GM21529 (cell line): ENCODE results near the gene STARD5.

Source experiments
- ATAC-seq: cut with Tn5 transposase; IDR thresholded peaks from one replicate; pipeline ENCODE4 v1.9.1; 2021; ENCODE audit not compliant: unreplicated experiment

The STARD5 gene

GRCh38 chr15:81312790-81313543 lies 11.0 kb downstream of the STARD5 start:
- ATAC-seq = no peak

DNA sequence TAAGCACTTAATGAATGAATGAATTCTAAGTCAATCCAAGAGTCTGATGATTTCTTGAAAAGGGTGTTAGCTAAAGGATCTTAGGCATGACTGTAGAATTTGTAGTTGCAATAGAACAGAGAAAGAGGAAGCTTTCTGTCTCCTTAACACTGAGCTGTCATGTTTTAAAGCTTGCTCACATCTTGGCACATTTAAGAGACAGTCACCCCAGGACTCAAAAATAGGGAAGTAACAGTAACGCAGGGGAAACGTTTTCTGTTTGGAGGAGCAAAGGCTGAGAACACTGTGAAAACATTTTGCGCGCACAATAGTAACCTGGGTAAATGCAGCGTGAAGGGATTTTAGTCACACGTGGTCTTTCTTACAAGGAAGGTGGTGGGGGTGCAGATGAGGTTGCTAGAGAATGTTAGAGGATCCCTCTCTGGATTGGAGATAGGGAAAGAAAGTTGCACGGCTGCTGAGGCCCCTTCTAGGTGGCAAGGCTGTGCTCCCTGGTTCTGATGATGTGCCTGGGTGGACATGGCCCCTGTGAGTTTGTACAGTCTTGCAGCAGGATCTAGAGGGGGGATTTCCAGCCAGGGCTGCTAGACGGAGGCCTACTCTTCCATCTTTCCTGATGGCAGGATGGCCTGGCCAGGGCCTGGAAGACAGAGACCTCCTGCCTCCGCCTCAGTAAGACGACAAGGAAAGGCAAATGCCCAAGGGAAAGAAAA lies 12.0 kb downstream of the STARD5 start:
- peak; percentile 56 for ATAC-seq

GRCh38 chr15:81310480-81310879 lies 13.5 kb downstream of the STARD5 start:
- ATAC-seq = no peak

- no peak for ATAC-seq
These were observed 14.1 kb downstream of the STARD5 start for GRCh38 chr15:81309647-81310450.

DNA sequence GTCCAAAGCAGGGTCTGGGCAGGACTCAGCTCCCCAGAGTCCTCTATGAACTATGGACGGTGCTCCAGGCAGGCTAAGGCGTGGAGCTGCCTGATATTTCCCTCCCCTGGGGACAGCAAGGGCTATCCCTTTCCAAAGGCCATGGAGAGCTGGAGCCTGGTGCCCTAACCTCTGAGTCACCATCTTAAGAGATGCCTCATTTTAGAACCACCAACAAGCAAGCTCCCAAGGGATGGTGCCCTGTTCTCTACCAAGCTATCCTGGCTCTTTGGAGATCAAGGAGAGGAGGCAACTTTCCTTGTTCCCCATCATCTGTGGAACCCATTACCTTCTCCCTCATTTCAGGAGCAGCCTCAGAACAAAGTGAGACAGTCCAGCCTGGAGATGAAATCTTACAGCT lies 15.7 kb downstream of the STARD5 start:
- ATAC-seq = no peak

DNA sequence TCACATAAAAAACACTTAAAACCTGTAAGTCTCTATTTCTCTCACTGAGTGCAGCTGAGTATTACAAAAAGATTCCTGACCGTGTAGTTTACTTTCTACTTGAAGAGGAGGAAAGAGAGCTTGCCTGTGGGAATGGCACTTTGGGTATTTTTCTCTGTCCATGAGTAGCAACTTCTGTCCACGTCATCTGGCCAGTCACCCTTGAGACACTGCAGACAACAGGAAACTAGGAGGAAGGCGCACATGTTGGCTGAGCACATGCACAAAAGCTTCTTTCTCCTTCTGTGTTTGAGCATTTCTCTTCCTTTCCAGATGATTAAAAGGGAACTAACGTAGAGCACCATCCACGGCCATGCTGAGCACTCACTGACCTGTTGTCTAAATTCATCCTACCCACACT lies 19.7 kb downstream of the STARD5 start:
- no peak for ATAC-seq

GRCh38 chr15:81303244-81304225 lies 20.4 kb downstream of the STARD5 start:
- no peak for ATAC-seq

- ATAC-seq = no peak
These were observed 21.2 kb downstream of the STARD5 start for GRCh38 chr15:81302701-81303109.

GRCh38 chr15:81301815-81302399 lies 22.0 kb downstream of the STARD5 start:
- peak; percentile 80 for ATAC-seq

GRCh38 chr15:81301385-81301784 lies 22.6 kb downstream of the STARD5 start:
- ATAC-seq = peak; percentile 9

DNA sequence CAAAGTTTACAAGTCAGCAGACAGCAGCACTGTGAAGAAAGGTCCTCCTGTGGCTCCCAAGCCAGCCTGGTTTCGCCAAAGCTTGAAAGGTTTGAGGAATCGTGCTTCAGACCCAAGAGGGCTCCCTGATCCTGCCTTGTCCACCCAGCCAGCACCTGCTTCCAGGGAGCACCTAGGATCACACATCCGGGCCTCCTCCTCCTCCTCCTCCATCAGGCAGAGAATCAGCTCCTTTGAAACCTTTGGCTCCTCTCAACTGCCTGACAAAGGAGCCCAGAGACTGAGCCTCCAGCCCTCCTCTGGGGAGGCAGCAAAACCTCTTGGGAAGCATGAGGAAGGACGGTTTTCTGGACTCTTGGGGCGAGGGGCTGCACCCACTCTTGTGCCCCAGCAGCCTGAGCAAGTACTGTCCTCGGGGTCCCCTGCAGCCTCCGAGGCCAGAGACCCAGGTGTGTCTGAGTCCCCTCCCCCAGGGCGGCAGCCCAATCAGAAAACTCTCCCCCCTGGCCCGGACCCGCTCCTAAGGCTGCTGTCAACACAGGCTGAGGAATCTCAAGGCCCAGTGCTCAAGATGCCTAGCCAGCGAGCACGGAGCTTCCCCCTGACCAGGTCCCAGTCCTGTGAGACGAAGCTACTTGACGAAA lies 24.2 kb downstream of the STARD5 start:
- no peak for ATAC-seq

DNA sequence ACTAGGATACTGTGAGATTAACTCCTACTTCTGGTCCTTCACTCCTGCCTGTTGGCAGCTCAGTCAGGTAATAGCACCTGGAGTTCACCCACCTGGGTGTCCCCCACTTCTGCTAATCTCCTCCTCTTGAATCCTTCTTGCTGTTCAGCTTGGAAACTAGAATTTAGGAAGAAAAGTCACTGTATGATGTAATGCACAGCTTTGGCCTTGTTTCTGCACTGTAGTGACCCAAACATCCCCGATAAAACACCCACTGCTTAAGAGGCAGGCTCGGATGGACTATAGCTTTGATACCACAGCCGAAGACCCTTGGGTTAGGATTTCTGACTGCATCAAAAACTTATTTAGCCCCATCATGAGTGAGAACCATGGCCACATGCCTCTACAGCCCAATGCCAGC lies 24.8 kb downstream of the STARD5 start:
- no peak for ATAC-seq

GRCh38 chr15:81298611-81299010 lies 25.3 kb downstream of the STARD5 start:
- ATAC-seq = no peak

DNA sequence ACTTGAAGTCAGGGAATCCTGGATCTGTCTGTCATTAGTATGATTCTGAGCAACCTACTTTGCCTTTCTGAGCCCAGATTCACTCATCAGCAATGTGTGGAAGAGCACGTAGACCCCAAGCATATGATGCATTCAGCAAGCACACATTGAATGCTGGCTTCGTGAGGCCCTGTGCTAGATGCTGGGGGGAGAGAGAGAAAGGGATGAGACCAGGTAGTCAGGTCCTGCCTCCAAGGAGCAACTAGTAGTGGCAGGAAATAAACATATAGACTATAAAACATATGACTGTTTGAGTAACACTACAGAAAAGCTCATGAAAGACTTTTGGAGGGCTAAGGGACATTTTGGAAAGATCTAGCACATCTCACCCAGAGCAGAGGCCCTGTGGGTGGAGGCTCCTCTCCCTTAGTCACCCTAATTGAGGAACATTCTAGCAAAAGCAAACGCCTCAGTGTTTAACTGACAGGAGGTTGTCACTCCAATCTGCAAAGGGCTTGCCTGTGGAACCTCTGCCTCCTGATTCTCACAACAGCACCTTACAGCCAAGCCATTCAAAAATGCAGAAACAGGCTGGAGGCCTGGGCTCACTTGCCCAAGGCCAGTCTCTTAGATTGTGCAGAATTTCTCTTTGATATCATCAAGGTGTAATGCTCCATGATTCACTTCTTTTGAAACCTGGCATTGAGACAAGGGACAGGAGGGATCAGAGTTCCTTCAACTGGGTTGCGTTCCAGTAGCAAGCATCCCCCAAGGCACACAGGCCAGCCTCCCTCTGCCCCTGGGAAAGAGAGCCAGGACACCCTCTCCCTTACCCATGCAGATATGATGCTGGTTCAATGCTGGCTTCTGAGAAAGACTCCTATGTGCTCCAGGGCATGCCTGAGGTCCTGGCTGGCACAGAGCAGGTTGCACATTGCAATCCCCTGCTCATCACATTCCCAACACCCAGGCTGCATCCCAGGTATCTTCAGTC lies 26.1 kb downstream of the STARD5 start:
- no peak for ATAC-seq

- ATAC-seq = no peak
These were observed 26.8 kb downstream of the STARD5 start for GRCh38 chr15:81297147-81297572.

- peak; percentile 40 for ATAC-seq
These were observed 27.3 kb downstream of the STARD5 start for GRCh38 chr15:81296673-81297072.

DNA sequence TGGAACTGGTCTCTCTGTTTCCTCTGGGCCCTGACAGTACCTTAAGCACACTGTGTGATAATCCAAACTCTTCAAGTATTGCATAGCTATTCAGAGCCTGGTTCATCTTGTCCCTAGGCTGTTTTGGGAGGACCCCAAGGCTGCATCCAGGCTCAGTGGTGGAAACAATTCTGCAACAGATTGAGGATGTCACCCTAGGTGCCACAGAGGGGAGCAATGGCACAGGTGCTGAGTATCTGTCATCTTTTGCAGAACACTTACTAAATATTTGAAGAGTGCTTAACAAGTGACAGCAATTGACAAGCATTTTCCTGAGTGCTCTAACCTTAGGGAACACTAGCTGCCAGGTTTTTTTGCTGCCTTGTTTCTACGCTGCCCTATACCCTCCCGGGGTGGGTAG lies 27.8 kb downstream of the STARD5 start:
- no peak for ATAC-seq

- ATAC-seq = no peak
These were observed 28.3 kb downstream of the STARD5 start for GRCh38 chr15:81295486-81296121.
